Endodermal cell (in vitro differentiated cells): ENCODE results near the gene MAP1LC3B2. TPM values are rescaled to one million over a fixed set of nuclear protein-coding genes. Genes with fewer than 3 reads are reported as not detected.
A peak's percentile ranks its signal among the peaks of the same experiment; 100 is the strongest.

Experiments
- DNase-seq: peaks from one replicate; pipeline ENCODE4 v3.0.0-alpha.2; 2017
- H3K27ac ChIP-seq: 2 replicates; pipeline ENCODE4 v1.5.1; 2013; ENCODE audit warnings: mild to moderate bottlenecking, low read depth, low read length, moderate library complexity
- H3K27me3 ChIP-seq: 2 replicates; pipeline ENCODE4 v1.6.1; 2013; ENCODE audit warnings: mild to moderate bottlenecking, low read length, moderate library complexity; ENCODE audit not compliant: insufficient read depth, control insufficient read depth, poor library complexity, severe bottlenecking
- H3K36me3 ChIP-seq: 2 replicates; pipeline ENCODE4 v1.7.0; 2013; ENCODE audit warnings: mild to moderate bottlenecking, low read length, moderate library complexity; ENCODE audit not compliant: control insufficient read depth, insufficient read depth
- H3K4me1 ChIP-seq: one replicate; pipeline ENCODE4 v1.7.0; 2013; ENCODE audit warnings: low read length; ENCODE audit not compliant: control insufficient read depth, insufficient read depth
- H3K4me3 ChIP-seq: 2 replicates; pipeline ENCODE4 v1.5.1; 2013; ENCODE audit warnings: mild to moderate bottlenecking, low read length, moderate library complexity
- H3K9ac ChIP-seq: 2 replicates; pipeline ENCODE4 v1.6.1; 2013; ENCODE audit warnings: mild to moderate bottlenecking, low read length, moderate library complexity; ENCODE audit not compliant: poor library complexity, severe bottlenecking; ENCODE audit errors: extremely low read depth
- H3K9me3 ChIP-seq: 2 replicates; pipeline ENCODE4 v1.6.1; 2013; ENCODE audit warnings: mild to moderate bottlenecking, low read length, moderate library complexity; ENCODE audit not compliant: control insufficient read depth
- H3K27ac Mint-ChIP-seq: 2 replicates; pipeline ENCODE4 v1.8.0; 2020; ENCODE audit warnings: mixed read lengths
- H3K27me3 Mint-ChIP-seq: 2 replicates; pipeline ENCODE4 v1.8.0; 2021; ENCODE audit warnings: mild to moderate bottlenecking, mixed read lengths; ENCODE audit not compliant: insufficient read depth
- H3K36me3 Mint-ChIP-seq: 2 replicates; pipeline ENCODE4 v1.8.0; 2020; ENCODE audit warnings: low read depth, mixed read lengths
- H3K4me1 Mint-ChIP-seq: 2 replicates; pipeline ENCODE4 v1.8.0; 2020; ENCODE audit warnings: mixed read lengths
- H3K4me3 Mint-ChIP-seq: 2 replicates; pipeline ENCODE4 v1.8.0; 2020; ENCODE audit warnings: mild to moderate bottlenecking, moderate library complexity, mixed read lengths
- H3K9me3 Mint-ChIP-seq: 2 replicates; pipeline ENCODE4 v1.8.0; 2020; ENCODE audit warnings: mild to moderate bottlenecking, mixed read lengths
- CTCF ChIP-seq: fragments of 200-600 bp; sonication (generic); conservative IDR thresholded peaks from 2 replicates; pipeline ENCODE4 v1.5.0; 2021; ENCODE audit warnings: antibody characterized with exemption, mild to moderate bottlenecking
- WGBS, 2 experiments: methylation state at CpG; one replicate each; pipeline versions ENCODE4 v1.1.5 to v1.1.7; 2013; ENCODE audit warnings: missing lambda C conversion rate in 2 of 2, mixed read lengths in 1 of 2; ENCODE audit not compliant: insufficient coverage in 1 of 2, insufficient read length in 1 of 2; 5-methylcytosine and 5-hydroxymethylcytosine counted together
- total RNA-seq, 2 donors: library from RNA; stranded (reverse); fragmentation: NEBNext Ultra II Directional in 1 of 2; extraction: Animal tissue kit (Norgen Biotek cat#: 25700) in 1 of 2; gene quantifications; 2 replicates in 1 of 2; 3 replicates in 1 of 2; pipeline ENCODE4 v1.2.1, GENCODE V29; 2021

MAP1LC3B2 gene
- total RNA-seq, 2 donors from 2014 or later, result 0.80 to 1.4 TPM

DNA sequence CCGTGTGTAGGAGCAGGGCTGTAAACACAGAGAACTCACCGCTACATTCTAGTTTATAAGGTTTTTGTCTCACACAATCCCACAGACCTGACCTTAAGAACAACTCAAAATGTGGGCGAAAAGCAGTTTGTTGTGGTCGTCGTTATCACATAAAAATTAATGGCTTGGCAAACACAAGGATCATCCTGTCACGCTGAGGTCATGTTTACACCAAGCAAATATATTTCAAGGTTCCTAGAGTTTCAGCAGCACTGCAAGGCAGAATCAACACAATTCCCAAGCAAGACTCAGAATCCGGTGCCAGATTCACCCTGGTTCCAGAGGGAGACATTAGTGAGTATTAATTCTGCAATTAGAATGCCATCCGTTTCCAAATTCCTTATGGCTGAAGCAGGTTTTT is 30.1 kb upstream of the MAP1LC3B2 start:
- TF ChIP-seq CTCF, result no peak
- Histone ChIP-seq H3K4me3 (no peak overlapping the region), H3K27ac (no peak overlapping the region), H3K9me3 (peaks cover 8% of the 10 kb centered on the region), H3K27me3 (no peaks in the 10 kb centered on the region), H3K36me3 (no peaks in the 10 kb centered on the region), H3K9ac (no peak overlapping the region), H3K4me1 (peaks cover 14% of the 10 kb centered on the region)
- H3K27ac Mint-ChIP-seq, result peak overlapping the region; percentile 36
- peaks cover 26% of the 10 kb centered on the region for H3K4me1 Mint-ChIP-seq
- peaks cover 15% of the 10 kb centered on the region for H3K27me3 Mint-ChIP-seq
- no peak overlapping the region for H3K4me3 Mint-ChIP-seq
- 88 to 90% methylated on average over 8 of the region's 8 CpGs for WGBS, 2 experiments
- no peaks in the 10 kb centered on the region for H3K36me3 Mint-ChIP-seq
- no peak for DNase-seq
- H3K9me3 Mint-ChIP-seq, result no peaks in the 10 kb centered on the region

GRCh38 chr12:116529686-116530085 is 29.5 kb upstream of the MAP1LC3B2 start:
- H3K9me3 ChIP-seq, result peaks cover 8% of the 10 kb centered on the region
- no peak overlapping the region for H3K4me3 Mint-ChIP-seq
- no peak overlapping the region for H3K27ac Mint-ChIP-seq
- no peak overlapping the region for H3K27ac ChIP-seq
- peaks cover 12% of the 10 kb centered on the region for H3K27me3 Mint-ChIP-seq
- H3K4me3 ChIP-seq, result no peak overlapping the region
- H3K4me1 ChIP-seq, result peaks cover 17% of the 10 kb centered on the region
- 80 to 93% methylated on average over 2 of the region's 2 CpGs for WGBS, 2 experiments
- DNase-seq, result no peak
- H3K36me3 ChIP-seq, result no peaks in the 10 kb centered on the region
- peaks cover 27% of the 10 kb centered on the region for H3K4me1 Mint-ChIP-seq
- no peak overlapping the region for H3K9ac ChIP-seq
- no peaks in the 10 kb centered on the region for H3K36me3 Mint-ChIP-seq
- H3K27me3 ChIP-seq, result no peaks in the 10 kb centered on the region
- TF ChIP-seq CTCF, result no peak
- no peaks in the 10 kb centered on the region for H3K9me3 Mint-ChIP-seq

DNA sequence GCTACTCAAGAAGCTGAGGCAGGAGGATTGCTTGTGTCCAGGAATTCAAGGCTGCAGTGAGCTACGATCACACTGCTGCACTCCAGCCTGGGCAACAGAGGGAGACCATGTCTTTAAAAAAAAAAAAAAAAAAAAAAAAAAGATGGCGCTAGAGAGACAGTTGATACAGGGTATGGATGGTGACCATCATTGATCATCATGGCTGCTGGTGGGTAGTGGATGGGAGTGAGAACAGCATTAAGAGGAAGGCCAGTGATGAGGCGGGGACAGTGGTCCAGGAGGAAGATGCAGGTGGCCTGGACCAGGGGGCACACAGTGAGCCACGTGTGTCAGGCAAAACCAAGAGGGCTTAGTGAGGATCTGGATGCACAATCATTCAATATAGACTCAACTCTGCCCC is 26.8 kb upstream of the MAP1LC3B2 start:
- H3K4me3 Mint-ChIP-seq, result no peak overlapping the region
- Histone ChIP-seq H3K9ac (no peak overlapping the region), H3K4me3 (no peak overlapping the region), H3K4me1 (peaks cover 13% of the 10 kb centered on the region), H3K9me3 (peaks cover 7% of the 10 kb centered on the region), H3K27me3 (no peaks in the 10 kb centered on the region), H3K36me3 (no peaks in the 10 kb centered on the region), H3K27ac (no peak overlapping the region)
- no peak for DNase-seq
- no peaks in the 10 kb centered on the region for H3K9me3 Mint-ChIP-seq
- no peaks in the 10 kb centered on the region for H3K36me3 Mint-ChIP-seq
- H3K27ac Mint-ChIP-seq, result no peak overlapping the region
- peaks cover 9% of the 10 kb centered on the region for H3K27me3 Mint-ChIP-seq
- 89 to 100% methylated on average over 1 to 4 of the region's 4 CpGs for WGBS, 2 experiments
- no peak for TF ChIP-seq CTCF
- peaks cover 16% of the 10 kb centered on the region for H3K4me1 Mint-ChIP-seq
